Activated CD4-positive, alpha-beta T cell treated with anti-CD3 and anti-CD28 coated beads for 4 hours (primary cell): Measurements from ENCODE around the gene RPA1.
"Not testable (repeated sequence)": the region's sequence is repeated elsewhere in the genome, so short reads cannot be mapped to it uniquely, and the experiment has no call there.

Experiments
- DNase-seq, 2 donors: peaks; one replicate each; pipeline ENCODE4 v3.0.0-alpha.2; 2020

Gene RPA1

DNA sequence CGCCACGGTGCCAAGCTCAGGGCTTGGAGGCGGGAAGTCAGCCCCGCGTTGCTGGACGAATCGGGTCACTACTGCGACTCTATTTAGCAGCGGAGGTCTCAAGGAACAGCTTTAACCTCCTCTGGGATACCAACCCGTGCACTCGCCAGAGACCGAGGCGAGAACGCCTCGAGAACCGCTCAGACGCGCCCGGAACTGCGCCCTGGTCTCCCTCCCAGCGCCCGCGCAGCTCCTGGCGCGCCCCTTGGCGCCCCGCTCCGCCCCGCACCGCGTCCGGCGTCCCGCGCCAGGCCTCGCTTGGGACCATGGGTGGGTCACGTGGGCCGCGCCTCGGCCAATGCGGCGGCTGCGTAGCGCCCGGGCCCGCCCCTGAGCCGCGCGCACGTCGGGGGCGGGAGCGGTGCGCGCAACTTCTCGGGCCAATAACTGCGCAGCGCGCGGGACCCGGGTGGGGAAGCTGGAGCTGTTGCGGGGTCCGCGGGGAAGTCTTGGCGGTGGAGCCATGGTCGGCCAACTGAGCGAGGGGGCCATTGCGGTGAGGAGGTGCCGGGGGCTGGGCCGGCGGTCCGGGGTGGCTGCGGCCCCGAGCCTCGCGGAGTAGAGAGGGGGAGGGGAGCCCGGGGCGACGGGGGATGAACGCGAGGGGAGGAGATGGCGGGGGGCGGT is at the start of gene RPA1, which contains the start of gene SMYD4:
Gene RPA1, plus strand, starts transcription at position 414 of the 666 bp plus-strand sequence. Its CDS starts 89 bp downstream, at position 503.
Gene SMYD4, minus strand, starts transcription at position 311 of the 666 bp plus-strand sequence. CDS start 1,908 bp downstream, outside the sequence.
- peak; percentile 77 to 82 for DNase-seq

GRCh38 chr17:1782171-1782567 is 47.6 kb upstream of the RPA1 start:
- DNase-seq, result no peak

DNA sequence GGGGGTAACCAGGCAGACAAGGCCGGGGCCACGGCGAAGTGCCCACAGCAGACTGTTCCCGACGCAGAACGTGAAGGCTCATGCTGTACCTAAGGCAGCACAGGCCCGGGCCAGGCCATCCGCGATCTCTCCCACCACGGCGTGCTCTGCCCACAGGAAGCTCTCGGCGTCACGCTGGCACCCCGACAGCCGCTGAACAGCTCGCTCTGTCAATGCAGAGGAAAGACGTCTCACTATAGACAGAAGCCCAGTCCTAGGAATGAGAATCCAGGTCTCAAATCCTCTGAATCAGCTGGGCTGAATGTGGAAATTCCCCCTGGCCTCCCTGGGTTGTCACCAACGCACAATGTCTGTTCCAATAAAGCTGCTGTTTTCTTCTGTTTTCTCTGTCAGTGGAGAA is 46.5 kb upstream of the RPA1 start:
- DNase-seq, result no peak

DNA sequence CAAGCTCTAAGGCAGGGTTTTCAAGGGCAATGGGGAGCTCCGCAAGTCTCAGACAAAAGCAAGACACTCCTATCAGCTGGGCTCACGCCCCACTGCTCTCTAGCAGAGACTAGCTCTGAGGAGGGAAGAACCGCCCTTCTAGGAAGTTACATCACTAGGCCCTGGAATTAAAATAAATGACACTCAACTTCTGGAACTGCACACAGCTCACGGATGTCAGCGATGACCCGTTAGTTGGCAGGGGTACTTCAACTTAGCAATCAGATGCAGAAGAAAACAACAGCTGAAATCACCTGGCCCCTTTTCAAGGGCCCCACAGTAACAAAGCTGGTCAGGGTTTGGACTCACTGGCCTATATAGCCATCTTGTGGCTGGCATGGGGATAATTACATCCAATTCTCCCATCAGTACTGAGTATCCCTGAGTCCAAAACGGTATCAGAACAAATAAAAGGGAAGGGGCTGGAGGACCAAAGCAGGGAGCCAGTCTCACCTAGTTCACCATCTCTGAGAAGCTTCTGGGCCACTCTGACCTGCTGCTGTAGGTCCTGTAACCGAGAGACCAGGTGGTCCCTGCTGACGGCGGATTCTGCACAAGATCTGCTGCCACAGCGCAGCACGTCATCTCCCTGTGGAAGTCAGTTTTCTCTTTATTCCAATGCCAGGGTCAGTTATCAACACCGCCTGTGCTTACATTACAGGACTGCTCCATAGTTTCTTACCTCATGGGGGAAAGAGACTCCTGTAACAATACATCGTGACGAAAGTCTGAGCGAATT is 45.8 kb upstream of the RPA1 start:
- DNase-seq, result no peak

DNA sequence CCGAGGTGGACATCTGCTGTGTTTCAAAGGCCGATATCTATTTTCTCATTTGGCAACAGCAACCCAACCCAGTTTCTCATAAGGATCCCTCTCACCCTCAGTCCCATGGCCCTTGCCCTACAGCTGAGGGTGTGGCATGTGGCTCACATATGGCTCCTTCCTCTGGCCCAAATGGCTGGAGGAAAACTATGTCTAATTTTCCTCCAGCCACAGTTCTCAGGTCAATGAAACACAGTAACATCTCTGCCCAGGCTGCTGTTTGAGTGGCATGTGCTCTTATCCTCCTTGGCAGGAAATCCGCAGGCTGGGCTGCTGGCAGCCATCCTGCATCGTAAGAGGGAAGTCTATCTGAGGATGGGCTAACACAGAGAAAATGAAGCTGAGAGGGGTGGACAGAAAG is 43.9 kb upstream of the RPA1 start:
- no peak for DNase-seq

DNA sequence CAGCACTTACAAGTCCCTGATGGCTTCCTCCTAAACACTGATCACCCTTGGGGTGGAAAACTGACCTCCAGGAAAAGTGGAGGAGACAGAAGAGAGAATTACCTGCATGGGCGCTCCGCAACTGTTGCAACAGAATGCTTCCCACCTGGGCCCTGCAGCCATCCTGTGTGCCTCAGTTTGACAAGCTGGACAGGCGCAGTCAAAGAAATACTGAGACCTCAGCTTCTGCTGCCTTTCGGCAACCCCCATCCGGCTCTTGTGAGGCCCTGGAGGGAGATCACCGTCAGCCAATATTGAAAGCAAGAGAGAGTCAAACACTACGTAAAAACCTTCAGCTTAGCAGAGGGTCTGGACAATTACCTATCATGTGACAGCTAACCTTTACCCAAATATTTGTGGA is 43.1 kb upstream of the RPA1 start:
- DNase-seq, result no peak

DNA sequence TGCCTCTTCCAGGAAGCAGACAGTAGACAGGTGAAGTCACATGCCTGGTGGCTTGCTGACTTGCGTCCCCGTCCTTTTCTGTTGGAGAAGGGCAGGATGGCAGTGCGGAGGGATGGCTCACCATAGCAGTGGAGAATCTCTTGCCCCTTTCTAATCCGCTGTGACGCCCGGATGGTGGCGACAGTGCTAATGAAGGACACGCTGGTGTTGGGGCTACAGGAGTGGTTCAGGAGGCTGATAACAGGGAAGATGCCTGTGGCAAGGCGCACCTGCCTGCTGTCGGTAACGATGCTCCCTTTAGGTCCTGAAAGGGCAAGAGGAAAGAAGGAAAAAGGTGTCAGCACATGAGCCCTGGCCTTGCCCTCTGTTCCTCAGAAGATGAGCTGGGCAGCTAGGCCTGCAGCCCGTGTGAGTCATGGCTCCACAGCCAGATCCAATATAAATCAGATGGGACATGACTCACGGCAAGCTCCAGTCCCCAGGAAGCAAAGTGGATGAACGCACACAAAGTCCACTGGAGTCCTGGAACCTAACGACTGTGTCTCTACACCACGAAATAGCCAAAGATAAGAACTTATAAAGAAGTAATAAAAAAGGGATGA is 42.4 kb upstream of the RPA1 start:
- DNase-seq, result no peak

GRCh38 chr17:1789936-1790335 is 39.9 kb upstream of the RPA1 start:
- DNase-seq, result no peak

DNA sequence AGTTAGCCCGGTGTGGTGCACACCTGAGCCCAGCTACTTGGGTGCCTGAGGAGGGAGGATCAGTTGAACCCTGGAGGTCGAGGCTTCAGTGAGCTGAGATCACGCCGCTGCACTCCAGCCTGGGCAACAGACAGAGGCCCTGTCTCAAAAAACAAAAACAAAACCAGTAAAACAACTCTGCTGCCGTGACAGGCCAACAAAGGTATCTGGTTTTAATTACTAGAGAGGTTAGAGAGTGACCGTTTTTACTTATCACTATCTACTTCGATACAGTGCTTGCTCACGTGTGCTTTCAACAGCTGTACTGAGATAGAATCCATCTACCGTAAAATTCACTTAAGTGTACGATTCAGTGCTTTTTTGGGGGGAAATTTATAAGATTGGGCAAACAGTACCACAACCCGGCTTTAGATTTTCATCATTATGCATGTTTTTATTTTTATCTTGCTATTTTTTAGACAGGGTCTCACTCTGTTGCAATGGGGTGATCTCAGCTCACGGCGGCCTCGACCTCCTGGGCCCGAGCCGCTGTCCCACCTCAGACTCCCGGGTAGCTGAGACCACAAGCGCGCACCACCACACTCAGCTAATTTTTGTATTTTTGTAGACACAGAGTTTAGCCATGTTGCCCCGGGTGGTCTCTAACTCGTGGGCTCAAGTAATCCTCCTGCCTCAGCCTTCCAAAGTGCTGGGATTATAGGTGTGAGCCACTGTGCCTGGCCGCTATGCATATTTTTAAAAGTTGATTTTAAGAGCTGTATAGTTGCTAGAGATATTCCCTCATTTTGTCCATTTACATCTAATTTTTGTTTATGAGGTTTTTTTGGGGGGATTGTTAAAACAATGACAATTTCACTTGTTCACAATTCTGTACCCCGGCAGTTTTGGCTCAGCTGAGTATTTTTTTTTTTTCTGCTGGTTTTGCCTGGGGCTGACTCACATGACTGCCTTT is 37.0 kb upstream of the RPA1 start:
- no peak for DNase-seq

- DNase-seq, result no peak
These were observed 36.4 kb upstream of the RPA1 start for GRCh38 chr17:1793447-1793806.

DNA sequence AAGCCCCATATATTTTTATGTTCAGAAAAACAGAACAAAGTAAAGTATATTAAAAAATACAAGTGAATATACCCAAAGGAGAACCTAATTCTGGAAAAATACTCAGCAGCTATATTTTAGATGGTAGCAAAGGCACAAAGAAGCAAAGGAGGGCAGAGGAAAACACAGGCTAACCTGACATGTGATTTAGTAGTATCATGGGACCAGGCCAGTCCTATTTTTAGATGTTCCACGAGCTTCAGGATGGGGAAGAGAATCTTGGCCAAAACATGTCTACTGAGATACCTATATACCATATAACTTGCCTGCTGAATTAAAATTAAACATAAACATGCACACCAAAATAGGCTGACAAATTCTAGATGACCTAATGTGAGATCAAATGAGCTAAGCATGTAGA is 33.0 kb upstream of the RPA1 start:
- no peak for DNase-seq

DNA sequence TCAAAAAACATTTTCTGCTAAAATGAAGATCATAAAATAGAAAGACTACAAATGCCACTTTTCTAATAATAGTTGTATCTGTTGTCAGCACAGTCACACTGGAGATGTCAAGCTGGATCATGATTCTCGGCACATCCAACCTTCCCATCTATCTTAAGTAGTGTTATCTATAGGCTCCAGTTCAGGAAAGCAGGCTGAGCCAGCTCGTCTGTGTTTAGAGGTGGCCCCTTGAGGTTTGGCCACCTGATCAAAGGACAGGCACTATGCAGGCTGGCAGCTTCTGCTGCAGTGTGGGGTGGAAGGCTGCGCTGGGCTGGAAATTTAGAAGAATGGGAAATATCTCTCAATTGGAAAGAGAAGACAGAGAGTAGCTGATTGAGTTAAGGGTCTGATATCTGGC is 32.5 kb upstream of the RPA1 start:
- DNase-seq, result no peak

DNA sequence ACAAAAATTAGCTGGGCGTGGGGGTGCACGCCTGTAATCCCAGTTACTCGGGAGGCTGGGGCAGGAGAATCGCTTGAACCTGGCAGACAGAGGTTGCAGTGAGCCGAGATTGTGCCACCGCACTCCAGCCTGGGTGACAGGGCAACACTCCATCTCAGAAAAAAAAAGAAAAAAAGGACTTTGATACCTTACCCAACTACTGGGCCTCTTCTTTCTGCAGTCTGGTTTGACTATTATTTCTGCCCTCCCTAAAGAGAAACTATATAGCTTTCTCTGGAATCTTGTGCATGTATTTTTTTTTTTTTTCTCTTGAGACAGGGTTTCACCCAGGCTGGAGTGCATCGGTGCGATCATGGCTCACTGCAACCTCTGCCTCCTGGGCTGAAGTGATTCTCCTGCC is 32.0 kb upstream of the RPA1 start:
- not testable (repeated sequence) for DNase-seq

DNA sequence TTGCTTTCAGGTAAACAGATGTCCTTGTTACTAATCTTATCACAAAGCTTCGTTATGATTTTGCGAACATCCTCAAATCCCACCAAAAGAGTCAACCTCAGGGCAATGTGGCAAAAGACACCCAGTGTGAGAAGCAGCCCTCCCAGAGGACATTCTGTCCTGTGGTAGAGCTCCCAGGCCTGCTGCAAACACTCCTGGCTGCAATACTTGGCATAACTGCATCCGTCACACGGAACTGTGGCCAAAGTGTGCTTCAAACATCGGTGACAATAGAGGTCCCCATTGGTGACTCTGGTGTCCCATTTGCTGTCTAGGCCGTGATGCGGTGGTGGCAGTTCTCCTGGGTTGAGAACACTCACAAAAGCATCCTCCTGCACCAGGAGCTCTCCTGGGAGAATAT is 29.6 kb upstream of the RPA1 start:
- no peak for DNase-seq

DNA sequence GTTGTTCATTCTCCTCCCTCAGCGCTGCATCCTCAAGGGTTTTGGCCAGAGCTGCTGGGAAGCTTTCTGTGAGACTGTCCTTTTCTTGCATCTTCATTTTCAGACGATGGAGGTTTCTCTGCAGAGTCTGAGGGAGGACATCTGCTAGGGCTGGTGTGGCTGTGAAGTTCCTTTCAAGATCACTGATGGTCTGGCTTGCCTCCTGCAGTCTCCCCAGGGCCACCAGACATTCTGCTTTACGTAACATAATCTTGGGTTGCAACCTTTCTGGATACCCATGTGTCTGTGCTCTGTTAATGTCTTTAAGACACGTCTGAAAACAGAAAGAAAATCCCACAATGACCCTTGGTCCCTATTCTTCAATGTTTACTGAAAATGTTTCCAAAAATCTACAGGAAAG is 29.1 kb upstream of the RPA1 start:
- DNase-seq, result no peak

GRCh38 chr17:1802429-1802828 is 27.4 kb upstream of the RPA1 start:
- DNase-seq, result no peak

DNA sequence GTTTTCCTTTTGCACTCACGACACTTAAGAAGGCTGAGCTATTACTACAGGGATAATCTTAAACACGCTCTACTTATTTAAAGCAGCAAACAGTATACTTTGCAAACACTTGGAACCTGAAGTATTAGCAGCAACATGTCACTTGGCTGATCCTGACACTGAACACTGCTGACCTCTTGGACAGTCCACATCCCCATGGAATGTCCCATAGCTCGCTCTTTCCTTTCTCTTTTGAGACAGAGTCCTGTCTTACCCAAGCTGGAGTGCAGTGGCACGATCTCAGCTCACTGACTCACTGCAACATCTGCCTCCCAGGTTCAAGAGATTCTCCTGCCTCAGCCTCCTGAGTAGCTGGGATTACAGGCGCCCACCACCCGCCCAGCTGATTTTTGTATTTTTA is 26.5 kb upstream of the RPA1 start:
- no peak for DNase-seq

DNA sequence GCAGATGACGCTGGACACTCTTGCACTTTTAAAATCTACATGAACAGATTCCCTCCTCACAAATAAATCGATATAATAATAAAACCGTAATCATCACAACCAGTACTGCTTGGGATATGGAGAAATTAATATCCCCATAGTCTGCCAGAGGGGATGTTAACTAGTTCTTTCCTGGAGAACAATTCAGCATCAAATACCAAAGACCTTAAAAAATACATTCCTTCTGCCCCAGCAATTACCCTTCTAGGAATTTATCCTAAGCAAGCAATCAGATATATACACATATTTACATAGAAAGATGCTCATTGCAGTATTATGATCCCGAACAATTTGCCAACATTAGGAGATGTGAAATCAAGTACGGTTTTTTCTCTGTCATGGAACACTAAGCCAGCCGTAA is 21.9 kb upstream of the RPA1 start:
- DNase-seq, result no peak

DNA sequence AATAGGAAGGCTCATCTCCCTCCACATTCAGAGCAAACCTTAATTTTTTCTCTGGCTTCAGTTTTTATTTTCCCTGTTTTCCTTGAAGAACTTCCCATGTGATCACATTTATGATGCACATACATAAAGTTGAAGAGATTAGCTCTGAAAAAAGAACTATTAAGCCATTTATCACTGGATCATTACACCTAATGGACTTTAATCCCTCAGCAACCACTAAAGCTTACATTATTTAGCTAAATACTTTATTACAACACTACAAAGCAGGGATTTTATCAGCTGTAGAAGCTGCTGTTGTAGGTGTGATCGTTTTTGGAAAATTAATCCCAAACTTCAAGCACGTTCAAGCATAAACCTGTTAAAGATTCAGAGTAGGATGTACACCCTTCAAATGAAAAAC is 21.2 kb upstream of the RPA1 start:
- no peak for DNase-seq

DNA sequence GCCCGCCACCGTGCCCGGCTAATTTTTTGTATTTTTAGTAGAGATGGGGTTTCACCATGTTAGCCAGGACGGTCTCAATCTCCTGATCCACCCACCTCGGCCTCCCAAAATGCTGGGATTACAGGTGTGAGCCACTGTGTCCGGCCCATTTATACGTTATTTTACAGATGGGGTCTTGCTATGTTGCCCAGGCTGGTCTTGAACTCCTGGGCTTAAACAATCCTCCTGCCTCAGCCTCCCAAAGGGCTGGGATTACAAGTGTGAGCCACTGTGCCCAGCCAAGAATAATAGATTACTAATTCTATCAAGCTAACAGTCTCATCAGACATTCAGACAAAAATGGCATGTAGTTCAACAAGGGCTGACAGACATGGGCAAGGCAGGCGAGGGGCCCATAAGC is 20.0 kb upstream of the RPA1 start:
- DNase-seq, result not testable (repeated sequence)

DNA sequence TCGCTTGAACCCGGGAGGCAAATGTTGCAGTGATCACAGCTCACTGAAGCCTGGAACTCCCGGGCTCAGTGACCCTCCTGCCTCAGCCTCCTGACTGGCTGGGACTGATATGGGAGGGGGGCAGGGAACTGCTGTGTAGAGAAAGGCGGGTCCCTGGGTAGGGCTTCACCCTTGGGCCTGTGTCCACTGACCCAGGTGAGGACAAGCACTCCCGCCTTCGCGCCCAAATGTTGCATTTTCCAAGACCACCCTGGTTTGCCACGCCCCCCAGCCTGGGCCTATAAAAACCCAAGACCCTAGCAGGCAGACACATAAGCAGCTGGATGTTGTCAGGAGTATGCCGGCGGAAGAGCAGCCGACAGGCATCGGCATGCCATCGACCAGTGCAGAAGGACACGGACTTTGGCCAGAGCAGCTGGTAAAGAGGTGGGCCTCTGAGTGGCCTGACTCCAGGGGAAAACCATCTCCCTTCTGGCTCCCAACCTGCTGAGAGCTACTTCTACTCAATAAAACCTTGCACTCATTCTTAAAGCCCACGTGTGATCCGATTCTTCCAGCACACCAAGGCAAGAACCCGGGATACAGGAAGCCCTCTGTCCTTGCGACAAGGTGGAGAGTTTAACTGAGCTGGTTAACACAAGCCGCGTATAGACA is 19.2 kb upstream of the RPA1 start:
- DNase-seq, result no peak

GRCh38 chr17:1813088-1813487 is 16.7 kb upstream of the RPA1 start:
- DNase-seq, result no peak
